Subcutaneous abdominal adipose tissue (tissue), 5 donors: ENCODE data around the gene PRR18.

Experiments
- H3K27ac ChIP-seq: one replicate; pipeline ENCODE4 v1.7.0; 2013; ENCODE audit warnings: low read depth, mild to moderate bottlenecking, inconsistent platforms, low read length, moderate library complexity
- H3K27me3 ChIP-seq, 5 donors: one replicate each; pipeline ENCODE4 v1.7.0; 2013; ENCODE audit warnings: low read length in 5 of 5, inconsistent platforms in 1 of 5; ENCODE audit not compliant: control insufficient read depth in 5 of 5, insufficient read depth in 4 of 5
- H3K36me3 ChIP-seq, 5 donors: one replicate each; pipeline ENCODE4 v1.7.0; 2013; ENCODE audit warnings: low read length in 5 of 5; ENCODE audit not compliant: control insufficient read depth in 5 of 5, insufficient read depth in 5 of 5
- H3K4me1 ChIP-seq, 5 donors: one replicate each; pipeline ENCODE4 v1.7.0; 2013; ENCODE audit warnings: low read length in 5 of 5, mild to moderate bottlenecking in 3 of 5, moderate library complexity in 1 of 5; ENCODE audit not compliant: control insufficient read depth in 5 of 5, insufficient read depth in 5 of 5
- H3K4me3 ChIP-seq, 5 donors: one replicate each; pipeline ENCODE4 v1.7.0; 2013; ENCODE audit warnings: low read length in 5 of 5, low read depth in 1 of 5
- H3K9ac ChIP-seq, 5 donors: one replicate each; pipeline ENCODE4 v1.7.0; 2013; ENCODE audit warnings: low read length in 5 of 5, mild to moderate bottlenecking in 4 of 5, moderate library complexity in 3 of 5
- H3K9me3 ChIP-seq, 5 donors: one replicate each; pipeline ENCODE4 v1.7.0; 2013; ENCODE audit warnings: low read length in 5 of 5; ENCODE audit not compliant: control insufficient read depth in 5 of 5
- donor health status: healthy.
- donor health status: healthy.
- donor health status: healthy.
- donor health status: healthy.
- donor health status: healthy.

Gene PRR18

GRCh38 chr6:166277892-166278578 lies 30.2 kb downstream of the PRR18 start:
- Histone ChIP-seq H3K27ac (no peak overlapping the region), H3K9me3 (no peaks in the 10 kb centered on the region), H3K36me3 (no peaks in the 10 kb centered on the region), H3K9ac (no peak overlapping the region), H3K27me3 (peaks cover 0 to 21% (median 0%) of the 10 kb centered on the region in 5 donors), H3K4me1 (peaks cover 0 to 15% (median 8%) of the 10 kb centered on the region in 5 donors), H3K4me3 (no peak overlapping the region)

- H3K4me1 ChIP-seq = peaks cover 0 to 15% (median 8%) of the 10 kb centered on the region in 5 donors
- no peak overlapping the region for H3K27ac ChIP-seq
- peaks cover 0 to 15% (median 0%) of the 10 kb centered on the region in 5 donors for H3K27me3 ChIP-seq
- H3K9me3 ChIP-seq = no peaks in the 10 kb centered on the region
- H3K9ac ChIP-seq = no peak overlapping the region
- H3K4me3 ChIP-seq = no peak overlapping the region
- no peaks in the 10 kb centered on the region for H3K36me3 ChIP-seq
Observed at GRCh38 chr6:166277018-166277417, 31.2 kb downstream of the PRR18 start.

- no peak overlapping the region for H3K4me3 ChIP-seq
- peaks cover under 1 to 17% (median 5%) of the 10 kb centered on the region in 5 donors for H3K27me3 ChIP-seq
- H3K27ac ChIP-seq = no peak overlapping the region
- H3K4me1 ChIP-seq = peaks cover 0 to 15% (median 8%) of the 10 kb centered on the region in 5 donors
- no peak overlapping the region for H3K9ac ChIP-seq
- H3K36me3 ChIP-seq = no peaks in the 10 kb centered on the region
- H3K9me3 ChIP-seq = no peaks in the 10 kb centered on the region
Observed at GRCh38 chr6:166275714-166276166, 32.5 kb downstream of the PRR18 start.

- H3K4me1 ChIP-seq = peaks cover 0 to 15% (median 8%) of the 10 kb centered on the region in 5 donors
- H3K9me3 ChIP-seq = no peaks in the 10 kb centered on the region
- H3K4me3 ChIP-seq = no peak overlapping the region
- no peak overlapping the region for H3K9ac ChIP-seq
- peaks cover 6 to 18% (median 10%) of the 10 kb centered on the region in 5 donors for H3K27me3 ChIP-seq
- H3K36me3 ChIP-seq = no peaks in the 10 kb centered on the region
- H3K27ac ChIP-seq = no peak overlapping the region
Observed at GRCh38 chr6:166274739-166275370, 33.3 kb downstream of the PRR18 start.

GRCh38 chr6:166274163-166274562 lies 34.0 kb downstream of the PRR18 start:
- H3K4me3 ChIP-seq = no peak overlapping the region
- no peak overlapping the region for H3K27ac ChIP-seq
- peaks cover 7 to 20% (median 12%) of the 10 kb centered on the region in 5 donors for H3K27me3 ChIP-seq
- H3K9ac ChIP-seq = no peak overlapping the region
- H3K4me1 ChIP-seq = peaks cover 0 to 15% (median 8%) of the 10 kb centered on the region in 5 donors
- H3K36me3 ChIP-seq = no peaks in the 10 kb centered on the region
- H3K9me3 ChIP-seq = no peaks in the 10 kb centered on the region

- Histone ChIP-seq H3K9me3 (no peaks in the 10 kb centered on the region), H3K4me3 (no peak overlapping the region), H3K9ac (no peak overlapping the region), H3K27me3 (peaks cover 7 to 27% (median 18%) of the 10 kb centered on the region in 5 donors), H3K36me3 (no peaks in the 10 kb centered on the region), H3K27ac (no peak overlapping the region), H3K4me1 (no peaks in the 10 kb centered on the region)
Observed at GRCh38 chr6:166271376-166271765, 36.8 kb downstream of the PRR18 start.

GRCh38 chr6:166270706-166271375 lies 37.4 kb downstream of the PRR18 start:
- H3K9me3 ChIP-seq = no peaks in the 10 kb centered on the region
- no peaks in the 10 kb centered on the region for H3K4me1 ChIP-seq
- H3K9ac ChIP-seq = no peak overlapping the region
- H3K27ac ChIP-seq = no peak overlapping the region
- H3K4me3 ChIP-seq = no peak overlapping the region
- H3K27me3 ChIP-seq = peaks cover 7 to 27% (median 18%) of the 10 kb centered on the region in 5 donors
- H3K36me3 ChIP-seq = no peaks in the 10 kb centered on the region

- no peak overlapping the region for H3K27ac ChIP-seq
- no peaks in the 10 kb centered on the region for H3K36me3 ChIP-seq
- no peak overlapping the region for H3K4me3 ChIP-seq
- no peaks in the 10 kb centered on the region for H3K9me3 ChIP-seq
- no peaks in the 10 kb centered on the region for H3K4me1 ChIP-seq
- H3K27me3 ChIP-seq = peaks cover 7 to 20% (median 18%) of the 10 kb centered on the region in 5 donors
- H3K9ac ChIP-seq = no peak overlapping the region
Observed at GRCh38 chr6:166269301-166270039, 38.7 kb downstream of the PRR18 start.

- no peak overlapping the region for H3K27ac ChIP-seq
- no peaks in the 10 kb centered on the region for H3K9me3 ChIP-seq
- peaks cover 7 to 20% (median 18%) of the 10 kb centered on the region in 5 donors for H3K27me3 ChIP-seq
- no peaks in the 10 kb centered on the region for H3K4me1 ChIP-seq
- H3K9ac ChIP-seq = no peak overlapping the region
- no peak overlapping the region for H3K4me3 ChIP-seq
- no peaks in the 10 kb centered on the region for H3K36me3 ChIP-seq
Observed at GRCh38 chr6:166268431-166268830, 39.8 kb downstream of the PRR18 start.
